Measurements from ENCODE around the gene ZNF366. TPM values are rescaled to one million over a fixed set of nuclear protein-coding genes. Genes with fewer than 3 reads are reported as not detected.

The ZNF366 gene
- polyA plus RNA-seq, 3 donors: 0.05 to 1.2 (median 0.76) TPM

DNA sequence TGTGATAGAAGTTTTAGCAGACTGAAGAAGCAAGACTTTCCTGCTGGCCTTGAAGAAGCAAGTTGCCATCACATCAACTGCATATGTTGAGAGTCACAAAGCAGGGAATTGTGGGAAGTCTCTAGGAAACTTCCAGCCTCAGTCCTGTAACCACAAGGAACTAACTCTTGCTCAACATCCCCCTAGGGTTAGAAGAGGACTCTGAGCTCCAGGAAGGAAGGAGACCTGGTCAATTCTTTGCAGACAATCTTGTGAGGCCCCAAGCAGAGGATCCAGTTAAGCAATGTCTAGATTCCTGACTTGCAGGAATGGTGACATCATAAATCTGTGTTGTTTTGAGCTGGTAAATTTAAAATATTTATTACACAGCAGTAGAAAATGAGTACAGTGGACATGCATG, 18.6 kb upstream of the ZNF366 start:
- Mint-ChIP-seq H3K36me3 (no peaks in the 10 kb centered on the region), H3K9me3 (peaks cover 0 to 3% (median 0%) of the 10 kb centered on the region in 7 donors), H3K4me1 (peaks cover 14% of the 10 kb centered on the region), H3K27me3 (ENCODE audit: low read depth in 3 of 3) (peaks cover 0 to 2% (median 0%) of the 10 kb centered on the region in 3 donors), H3K27ac (peak overlapping the region in 3 of 7 donors; percentile 43 to 78 (median 77)), H3K4me3 (no peak overlapping the region)
- Histone ChIP-seq H3K4me1 (ENCODE audit: control insufficient read depth in 1 of 2, insufficient read depth in 2 of 2, low read length in 2 of 2) (peaks cover 13 to 14% of the 10 kb centered on the region in 2 donors), H3K9me3 (replicated peaks in 1 of 2; ENCODE audit: control insufficient read depth in 1 of 2, insufficient read depth in 1 of 2, low read length in 2 of 2) (no peaks in the 10 kb centered on the region), H3K4me3 (replicated peaks in 1 of 3; ENCODE audit: low read depth in 2 of 3, low read length in 3 of 3) (no peak overlapping the region), H3K27ac (ENCODE audit: low read depth in 1 of 2, low read length in 2 of 2) (peak overlapping the region in 1 of 2 donors; percentile 23), H4K20me1 (ENCODE audit: insufficient read depth, low read length) (no peaks in the 10 kb centered on the region), H3K79me2 (ENCODE audit: insufficient read depth, low read length) (no peaks in the 10 kb centered on the region), H2AFZ (ENCODE audit: insufficient read depth, low read depth, low read length, poor library complexity, severe bottlenecking) (no peak overlapping the region), H3K9ac (ENCODE audit: insufficient read depth, low read length, poor library complexity, severe bottlenecking) (no peak overlapping the region), H3K4me2 (replicated peaks; ENCODE audit: extremely low read depth, low read length, poor library complexity, severe bottlenecking) (no peak overlapping the region), H3K36me3 (replicated peaks in 1 of 2; ENCODE audit: control insufficient read depth in 1 of 2, insufficient read depth in 2 of 2, low read length in 2 of 2) (no peaks in the 10 kb centered on the region), H3K27me3 (ENCODE audit: control insufficient read depth in 2 of 2, insufficient read depth in 2 of 2, low read length in 2 of 2) (no peaks in the 10 kb centered on the region)
- DNase-seq: peak; percentile 21 to 45 (median 21)
- TF ChIP-seq, protein P1, sequence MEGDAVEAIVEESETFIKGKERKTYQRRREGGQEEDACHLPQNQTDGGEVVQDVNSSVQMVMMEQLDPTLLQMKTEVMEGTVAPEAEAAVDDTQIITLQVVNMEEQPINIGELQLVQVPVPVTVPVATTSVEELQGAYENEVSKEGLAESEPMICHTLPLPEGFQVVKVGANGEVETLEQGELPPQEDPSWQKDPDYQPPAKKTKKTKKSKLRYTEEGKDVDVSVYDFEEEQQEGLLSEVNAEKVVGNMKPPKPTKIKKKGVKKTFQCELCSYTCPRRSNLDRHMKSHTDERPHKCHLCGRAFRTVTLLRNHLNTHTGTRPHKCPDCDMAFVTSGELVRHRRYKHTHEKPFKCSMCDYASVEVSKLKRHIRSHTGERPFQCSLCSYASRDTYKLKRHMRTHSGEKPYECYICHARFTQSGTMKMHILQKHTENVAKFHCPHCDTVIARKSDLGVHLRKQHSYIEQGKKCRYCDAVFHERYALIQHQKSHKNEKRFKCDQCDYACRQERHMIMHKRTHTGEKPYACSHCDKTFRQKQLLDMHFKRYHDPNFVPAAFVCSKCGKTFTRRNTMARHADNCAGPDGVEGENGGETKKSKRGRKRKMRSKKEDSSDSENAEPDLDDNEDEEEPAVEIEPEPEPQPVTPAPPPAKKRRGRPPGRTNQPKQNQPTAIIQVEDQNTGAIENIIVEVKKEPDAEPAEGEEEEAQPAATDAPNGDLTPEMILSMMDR (IDR thresholded peaks at IDR 0.05): no peak
- intact Hi-C loops (cut with micrococcal nuclease): loop anchor here (2.0 to 10.0 kb wide), 2 partner anchors 159 to 161 kb away; no protein-coding TSS in a partner anchor

DNA sequence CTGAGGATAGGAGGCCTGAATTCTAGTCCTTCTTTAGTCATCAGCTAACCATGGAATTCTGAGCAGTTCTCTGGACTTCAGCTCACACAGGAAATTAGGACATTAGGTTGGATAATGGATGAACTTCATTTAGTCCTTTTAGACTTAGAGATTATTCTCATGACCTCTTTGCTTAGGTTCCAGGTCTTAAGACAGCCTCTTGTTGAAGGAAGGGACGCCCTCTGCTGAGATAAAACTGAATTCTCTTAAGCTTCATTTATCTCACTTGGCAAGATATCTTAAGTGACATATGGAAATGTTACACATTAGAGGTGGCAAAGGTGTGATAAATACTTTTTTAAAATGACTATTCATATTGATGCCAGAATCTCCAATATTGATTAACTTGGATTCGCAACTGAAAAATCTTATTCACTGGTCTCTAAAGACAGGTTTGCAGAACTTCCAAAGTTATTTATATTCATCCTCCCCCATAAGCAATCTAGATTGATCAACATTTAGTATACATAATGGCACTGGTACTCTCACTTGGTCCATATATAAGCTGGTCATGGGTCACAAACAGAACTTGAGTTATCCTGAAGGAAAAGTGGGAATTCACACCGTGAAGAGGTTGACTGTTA, 16.9 kb upstream of the ZNF366 start:
- H3K36me3 ChIP-seq (replicated peaks in 1 of 2; ENCODE audit: control insufficient read depth in 1 of 2, insufficient read depth in 2 of 2, low read length in 2 of 2): no peaks in the 10 kb centered on the region
- no peaks in the 10 kb centered on the region for H3K79me2 ChIP-seq (ENCODE audit: insufficient read depth, low read length)
- no peaks in the 10 kb centered on the region for H3K27me3 ChIP-seq (ENCODE audit: control insufficient read depth in 2 of 2, insufficient read depth in 2 of 2, low read length in 2 of 2)
- Mint-ChIP-seq H3K9me3 (peaks cover 0 to 7% (median 5%) of the 10 kb centered on the region in 7 donors), H3K4me3 (no peak overlapping the region), H3K4me1 (peaks cover 16% of the 10 kb centered on the region), H3K36me3 (no peaks in the 10 kb centered on the region), H3K27ac (no peak overlapping the region), H3K27me3 (ENCODE audit: low read depth in 3 of 3) (peaks cover 0 to 2% (median 0%) of the 10 kb centered on the region in 3 donors)
- H2AFZ ChIP-seq (ENCODE audit: insufficient read depth, low read depth, low read length, poor library complexity, severe bottlenecking): no peak overlapping the region
- TF ChIP-seq, protein P1 (IDR thresholded peaks at IDR 0.05): peak; percentile 72
- intact Hi-C loops (cut with micrococcal nuclease): loop anchor here (2.0 to 10.0 kb wide), 2 partner anchors 157 to 159 kb away; no protein-coding TSS in a partner anchor
- WGBS (ENCODE audit: insufficient coverage): 75% methylated on average over 1 of the region's 3 CpGs
- DNase-seq: peak; percentile 29 to 59 (median 59)
- H3K4me1 ChIP-seq (ENCODE audit: control insufficient read depth in 1 of 2, insufficient read depth in 2 of 2, low read length in 2 of 2): peaks cover 13 to 14% of the 10 kb centered on the region in 2 donors
- H3K4me2 ChIP-seq (replicated peaks; ENCODE audit: extremely low read depth, low read length, poor library complexity, severe bottlenecking): no peak overlapping the region
- no peak overlapping the region for H3K4me3 ChIP-seq (replicated peaks in 1 of 3; ENCODE audit: low read depth in 2 of 3, low read length in 3 of 3)
- no peaks in the 10 kb centered on the region for H4K20me1 ChIP-seq (ENCODE audit: insufficient read depth, low read length)
- H3K9me3 ChIP-seq (replicated peaks in 1 of 2; ENCODE audit: control insufficient read depth in 1 of 2, insufficient read depth in 1 of 2, low read length in 2 of 2): no peaks in the 10 kb centered on the region
- H3K9ac ChIP-seq (ENCODE audit: insufficient read depth, low read length, poor library complexity, severe bottlenecking): no peak overlapping the region
- H3K27ac ChIP-seq (ENCODE audit: low read depth in 1 of 2, low read length in 2 of 2): no peak overlapping the region

Measured in CD14-positive monocyte (primary cell).